Measurements from ENCODE around the gene CROCC2. TPM values are rescaled to one million over a fixed set of nuclear protein-coding genes. Genes with fewer than 3 reads are reported as not detected.

Gene CROCC2
- polyA plus RNA-seq, 2 of the 4 experiments (the other 2 are of a cell fraction), result not detected

DNA sequence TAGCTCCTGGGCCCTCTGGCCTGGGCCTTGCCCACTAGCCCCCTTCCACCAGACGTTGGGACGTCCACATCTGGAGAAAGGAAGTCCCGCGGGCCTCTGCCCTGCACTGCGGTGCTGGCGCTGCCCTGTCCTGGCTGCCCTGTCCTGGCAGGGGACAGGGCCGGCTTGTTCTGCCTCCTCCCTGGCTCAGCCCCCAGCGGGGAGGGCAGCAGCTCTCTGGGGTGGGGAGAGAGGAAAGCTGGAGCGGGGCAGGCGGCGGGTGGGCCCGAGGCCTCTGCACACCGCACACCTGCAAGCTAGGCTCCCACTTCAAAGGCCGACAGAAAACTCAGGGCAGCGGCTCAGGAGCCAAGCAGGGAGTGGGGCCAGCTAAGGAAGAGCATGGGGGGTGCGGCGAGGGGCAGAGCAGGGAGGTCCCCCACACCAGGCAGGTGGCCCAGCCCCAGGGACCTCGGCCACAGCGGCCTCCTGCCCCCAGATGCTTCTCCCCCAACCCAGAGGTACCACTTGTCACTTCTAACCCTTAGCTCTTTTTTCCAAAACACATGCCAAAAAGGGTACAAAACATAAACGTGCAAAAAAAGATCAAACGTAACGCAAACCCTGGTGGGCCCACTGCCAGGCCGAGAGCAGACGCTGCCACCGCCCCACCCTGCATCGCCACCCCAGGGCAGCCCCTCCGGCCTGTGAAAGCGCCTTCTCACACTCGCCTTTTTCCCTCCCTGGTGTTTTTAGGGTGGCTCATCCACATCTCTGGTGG, 105.8 kb downstream of the CROCC2 start:
- H3K27ac ChIP-seq, result no peak overlapping the region
- H3K4me3 ChIP-seq, result no peak overlapping the region
- ChIA-PET POLR2A (no interaction called here), CTCF (interaction anchor here (1.1 kb wide), 1 partner anchor 157 kb away, joined by 3 read pairs; no protein-coding TSS in a partner anchor)
- FAIRE-seq, result no peak
- H3K4me1 ChIP-seq, result no peaks in the 10 kb centered on the region
- no peak overlapping the region for H3K4me2 ChIP-seq
- no peaks in the 10 kb centered on the region for H3K9me3 ChIP-seq
- TF ChIP-seq, protein P1, sequence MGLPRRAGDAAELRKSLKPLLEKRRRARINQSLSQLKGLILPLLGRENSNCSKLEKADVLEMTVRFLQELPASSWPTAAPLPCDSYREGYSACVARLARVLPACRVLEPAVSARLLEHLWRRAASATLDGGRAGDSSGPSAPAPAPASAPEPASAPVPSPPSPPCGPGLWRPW (IDR thresholded peaks at IDR 0.05), result no peak
- TF ChIP-seq NFE2L2 (conservative IDR thresholded peaks at IDR 0.05; ENCODE audit: low read length), result no peak
- TF ChIP-seq JUNB (IDR thresholded peaks at IDR 0.05), result no peak
- no peak for TF ChIP-seq FOSB (CRISPR knock-in tag; IDR thresholded peaks at IDR 0.05)
- DNase-seq (ENCODE audit: low read depth in 1 of 2, low spot score in 1 of 2), result no peak
- ATAC-seq, result peak in 1 of 2 experiments; percentile 21; a peak in 1 of 6 replicates
- 74% methylated on average over 19 of the region's 29 CpGs for WGBS (ENCODE audit: missing lambda C conversion rate)

DNA sequence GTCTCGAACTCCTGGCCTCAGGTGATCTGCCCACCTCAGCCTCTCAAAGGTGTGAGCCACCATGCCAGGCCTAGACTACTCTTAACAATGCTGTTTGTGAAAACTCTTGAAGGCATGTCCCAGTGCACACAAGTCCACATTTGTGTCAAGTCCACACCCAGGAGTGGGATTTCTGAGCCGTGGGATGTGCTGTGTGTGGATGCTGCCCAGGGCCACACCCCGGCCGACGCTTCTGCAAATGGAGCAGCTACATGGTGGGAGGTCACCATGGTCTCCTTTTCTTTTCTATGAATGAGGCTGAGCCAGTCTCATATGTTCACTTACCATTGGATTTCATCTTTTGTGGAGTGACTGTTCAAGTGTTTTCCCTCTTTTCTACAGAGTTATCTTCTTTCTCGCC, 108.1 kb downstream of the CROCC2 start:
- 82% methylated on average over 6 of the region's 6 CpGs for WGBS (ENCODE audit: missing lambda C conversion rate)
- Histone ChIP-seq H3K4me3 (no peak overlapping the region), H3K4me1 (no peaks in the 10 kb centered on the region), H3K4me2 (no peak overlapping the region), H3K27ac (no peak overlapping the region), H3K9me3 (no peaks in the 10 kb centered on the region)
- ChIA-PET CTCF (interaction anchor here (0.6 to 1.5 kb wide), 3 partner anchors 8 to 98 kb away, joined by 3 to 5 read pairs (median 3); no protein-coding TSS in a partner anchor), POLR2A (no interaction called here)
- DNase-seq (ENCODE audit: low read depth in 1 of 2, low spot score in 1 of 2) (no peak), FAIRE-seq (no peak), ATAC-seq (no peak)
- TF ChIP-seq SREBF2 (IDR thresholded peaks at IDR 0.05) (no peak), ZSCAN20 (CRISPR knock-in tag; IDR thresholded peaks at IDR 0.05) (no peak), MAFK (IDR thresholded peaks at IDR 0.05; ENCODE audit: partially characterized antibody) (no peak), HDAC2 (IDR thresholded peaks at IDR 0.05) (no peak), ZC3H11A (IDR thresholded peaks at IDR 0.05) (no peak), ZFP36 (IDR thresholded peaks at IDR 0.05; ENCODE audit: borderline replicate concordance, partially characterized antibody) (no peak), CHD2 (IDR thresholded peaks at IDR 0.05; ENCODE audit: low read length, partially characterized antibody) (no peak), EHMT2 (IDR thresholded peaks at IDR 0.05; ENCODE audit: low read depth) (no peak), NPAS2 (CRISPR knock-in tag; IDR thresholded peaks at IDR 0.05; ENCODE audit: borderline replicate concordance) (no peak)
- TF ChIP-seq, protein P2, sequence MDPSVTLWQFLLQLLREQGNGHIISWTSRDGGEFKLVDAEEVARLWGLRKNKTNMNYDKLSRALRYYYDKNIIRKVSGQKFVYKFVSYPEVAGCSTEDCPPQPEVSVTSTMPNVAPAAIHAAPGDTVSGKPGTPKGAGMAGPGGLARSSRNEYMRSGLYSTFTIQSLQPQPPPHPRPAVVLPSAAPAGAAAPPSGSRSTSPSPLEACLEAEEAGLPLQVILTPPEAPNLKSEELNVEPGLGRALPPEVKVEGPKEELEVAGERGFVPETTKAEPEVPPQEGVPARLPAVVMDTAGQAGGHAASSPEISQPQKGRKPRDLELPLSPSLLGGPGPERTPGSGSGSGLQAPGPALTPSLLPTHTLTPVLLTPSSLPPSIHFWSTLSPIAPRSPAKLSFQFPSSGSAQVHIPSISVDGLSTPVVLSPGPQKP (IDR thresholded peaks at IDR 0.05; ENCODE audit: low read depth, low read length), result no peak
- TF ChIP-seq, protein P3, sequence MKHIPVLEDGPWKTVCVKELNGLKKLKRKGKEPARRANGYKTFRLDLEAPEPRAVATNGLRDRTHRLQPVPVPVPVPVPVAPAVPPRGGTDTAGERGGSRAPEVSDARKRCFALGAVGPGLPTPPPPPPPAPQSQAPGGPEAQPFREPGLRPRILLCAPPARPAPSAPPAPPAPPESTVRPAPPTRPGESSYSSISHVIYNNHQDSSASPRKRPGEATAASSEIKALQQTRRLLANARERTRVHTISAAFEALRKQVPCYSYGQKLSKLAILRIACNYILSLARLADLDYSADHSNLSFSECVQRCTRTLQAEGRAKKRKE (CRISPR knock-in tag; IDR thresholded peaks at IDR 0.05; ENCODE audit: low read depth), result no peak
- TF ChIP-seq, protein P4, sequence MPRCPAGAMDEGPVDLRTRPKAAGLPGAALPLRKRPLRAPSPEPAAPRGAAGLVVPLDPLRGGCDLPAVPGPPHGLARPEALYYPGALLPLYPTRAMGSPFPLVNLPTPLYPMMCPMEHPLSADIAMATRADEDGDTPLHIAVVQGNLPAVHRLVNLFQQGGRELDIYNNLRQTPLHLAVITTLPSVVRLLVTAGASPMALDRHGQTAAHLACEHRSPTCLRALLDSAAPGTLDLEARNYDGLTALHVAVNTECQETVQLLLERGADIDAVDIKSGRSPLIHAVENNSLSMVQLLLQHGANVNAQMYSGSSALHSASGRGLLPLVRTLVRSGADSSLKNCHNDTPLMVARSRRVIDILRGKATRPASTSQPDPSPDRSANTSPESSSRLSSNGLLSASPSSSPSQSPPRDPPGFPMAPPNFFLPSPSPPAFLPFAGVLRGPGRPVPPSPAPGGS (IDR thresholded peaks at IDR 0.05), result no peak

DNA sequence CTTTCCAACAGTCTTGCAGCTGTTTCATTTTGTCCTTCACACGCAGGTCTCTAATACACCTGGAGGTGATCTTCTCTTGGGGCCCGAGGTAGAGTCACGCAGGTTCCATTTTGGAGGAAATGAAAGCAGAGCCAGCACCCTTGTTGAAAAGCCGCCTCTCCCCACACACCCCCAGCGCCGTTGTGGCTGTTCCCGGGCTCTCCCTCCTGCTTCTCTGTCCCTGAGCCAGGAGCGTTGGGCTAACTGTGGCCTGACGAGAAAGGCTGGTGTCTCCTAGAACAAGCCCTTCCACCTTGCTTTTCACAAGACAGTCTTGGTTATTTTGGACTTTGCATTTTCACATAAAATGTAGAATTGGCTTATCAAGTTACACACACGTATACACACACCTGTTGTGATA, 108.6 kb downstream of the CROCC2 start:
- H3K4me2 ChIP-seq, result no peak overlapping the region
- ATAC-seq (no peak), FAIRE-seq (no peak), DNase-seq (ENCODE audit: low read depth in 1 of 2, low spot score in 1 of 2) (no peak)
- WGBS (ENCODE audit: missing lambda C conversion rate), result 81% methylated on average over 10 of the region's 10 CpGs
- TF ChIP-seq NFE2L2 (conservative IDR thresholded peaks at IDR 0.05; ENCODE audit: low read length), result no peak
- TF ChIP-seq GATA3 (IDR thresholded peaks at IDR 0.05; ENCODE audit: borderline replicate concordance), result no peak
- TF ChIP-seq RARB (CRISPR knock-in tag; IDR thresholded peaks at IDR 0.05), result no peak
- TF ChIP-seq JUN (IDR thresholded peaks at IDR 0.05), result no peak
- TF ChIP-seq FOSB (CRISPR knock-in tag; IDR thresholded peaks at IDR 0.05), result no peak
- TF ChIP-seq, protein P5, sequence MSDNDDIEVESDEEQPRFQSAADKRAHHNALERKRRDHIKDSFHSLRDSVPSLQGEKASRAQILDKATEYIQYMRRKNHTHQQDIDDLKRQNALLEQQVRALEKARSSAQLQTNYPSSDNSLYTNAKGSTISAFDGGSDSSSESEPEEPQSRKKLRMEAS (IDR thresholded peaks at IDR 0.05), result no peak
- no peak for TF ChIP-seq ZFP36 (IDR thresholded peaks at IDR 0.05; ENCODE audit: borderline replicate concordance, partially characterized antibody)
- TF ChIP-seq, protein P3 (CRISPR knock-in tag; IDR thresholded peaks at IDR 0.05; ENCODE audit: low read depth), result no peak
- TF ChIP-seq, protein P1 (IDR thresholded peaks at IDR 0.05), result no peak
- no peak for TF ChIP-seq BHLHE40 (IDR thresholded peaks at IDR 0.05; ENCODE audit: low read depth, low read length)
- TF ChIP-seq FOSL2 (IDR thresholded peaks at IDR 0.05), result no peak
- TF ChIP-seq FOSL2 (CRISPR knock-in tag; IDR thresholded peaks at IDR 0.05), result no peak
- TF ChIP-seq MYC (IDR thresholded peaks at IDR 0.05; ENCODE audit: borderline replicate concordance, low read length), result no peak
- TF ChIP-seq ZNF302 (CRISPR knock-in tag; IDR thresholded peaks at IDR 0.05), result no peak
- H3K4me3 ChIP-seq, result no peak overlapping the region
- ChIA-PET POLR2A (no interaction called here), CTCF (interaction anchor here (1.5 kb wide), 1 partner anchor 8 kb away, joined by 5 read pairs; no protein-coding TSS in a partner anchor)
- no peaks in the 10 kb centered on the region for H3K4me1 ChIP-seq
- no peaks in the 10 kb centered on the region for H3K9me3 ChIP-seq
- H3K27ac ChIP-seq, result no peak overlapping the region
